WTC11 (cell line): ENCODE data around the gene PNMT.

Source experiments
- CTCF ChIP-seq: fragments of 200-600 bp; IDR thresholded peaks from 2 replicates; pipeline ENCODE4 v1.8.0; 2022; ENCODE audit warnings: antibody characterized with exemption
- NR3C1 ChIP-seq: sonication (generic); formaldehyde crosslinking; conservative IDR thresholded peaks from 2 replicates; pipeline ENCODE4 v1.8.1; 2023; ENCODE audit warnings: low read depth, mild to moderate bottlenecking, missing genetic modification reagents

- no peak for TF ChIP-seq CTCF
- TF ChIP-seq NR3C1 (CRISPR knock-in tag): no peak
Measured at GRCh38 chr17:39674702-39675389, 6.6 kb downstream of the PNMT start.
